ENCODE results near the gene HNMT.

Gene HNMT

GRCh38 chr2:138026111-138027020 is 62.1 kb downstream of the HNMT start:
- Histone ChIP-seq H3K27ac (ENCODE audit: insufficient read depth in 1 of 2, low read depth in 1 of 2, low read length in 2 of 2, poor library complexity in 1 of 2, severe bottlenecking in 2 of 2) (no peak overlapping the region), H3K9me3 (ENCODE audit: control extremely low read depth in 1 of 5, control insufficient read depth in 4 of 5, insufficient read depth in 2 of 5, low read depth in 1 of 5, low read length in 4 of 5) (no peaks in the 10 kb centered on the region), H3K4me1 (ENCODE audit: control extremely low read depth in 1 of 4, control insufficient read depth in 4 of 4, insufficient read depth in 4 of 4, low read length in 3 of 4) (peaks cover 0 to 11% (median 5%) of the 10 kb centered on the region in 4 experiments), H3K36me3 (ENCODE audit: control insufficient read depth in 4 of 4, insufficient read depth in 4 of 4, low read length in 3 of 4) (no peaks in the 10 kb centered on the region), H3K27me3 (replicated peaks in 2 of 5; ENCODE audit: control insufficient read depth in 4 of 5, insufficient read depth in 5 of 5, low read length in 4 of 5) (no peaks in the 10 kb centered on the region), H3K4me3 (ENCODE audit: control insufficient read depth in 1 of 7, extremely low read depth in 1 of 7, insufficient read depth in 4 of 7, low read depth in 2 of 7, low read length in 6 of 7) (no peak overlapping the region)
- no peak for DNase-seq
- ChIA-PET POLR2A (no interaction called here), CTCF (no interaction called here)
- WGBS (ENCODE audit: insufficient coverage) = 96% methylated on average over 5 of the region's 6 CpGs

- peak; percentile 56 to 91 (median 89) for DNase-seq
- H3K4me3 ChIP-seq (ENCODE audit: control insufficient read depth in 1 of 7, extremely low read depth in 1 of 7, insufficient read depth in 4 of 7, low read depth in 2 of 7, low read length in 6 of 7) = peak overlapping the region in 2 of 7 experiments; percentile 22 to 41
- CTCF ChIA-PET = interaction anchor here (0.8 to 1.4 kb wide), 3 partner anchors 9 to 79 kb away, joined by 3 to 4 read pairs (median 4); no protein-coding TSS in a partner anchor
- no peaks in the 10 kb centered on the region for H3K36me3 ChIP-seq (ENCODE audit: control insufficient read depth in 4 of 4, insufficient read depth in 4 of 4, low read length in 3 of 4)
- POLR2A ChIA-PET = no interaction called here
- WGBS (ENCODE audit: insufficient coverage) = 0% methylated on average over 2 of the region's 2 CpGs
- no peaks in the 10 kb centered on the region for H3K9me3 ChIP-seq (ENCODE audit: control extremely low read depth in 1 of 5, control insufficient read depth in 4 of 5, insufficient read depth in 2 of 5, low read depth in 1 of 5, low read length in 4 of 5)
- H3K4me1 ChIP-seq (ENCODE audit: control extremely low read depth in 1 of 4, control insufficient read depth in 4 of 4, insufficient read depth in 4 of 4, low read length in 3 of 4) = peaks cover 0 to 11% (median 5%) of the 10 kb centered on the region in 4 experiments
- no peak overlapping the region for H3K27ac ChIP-seq (ENCODE audit: insufficient read depth in 1 of 2, low read depth in 1 of 2, low read length in 2 of 2, poor library complexity in 1 of 2, severe bottlenecking in 2 of 2)
- no peaks in the 10 kb centered on the region for H3K27me3 ChIP-seq (replicated peaks in 2 of 5; ENCODE audit: control insufficient read depth in 4 of 5, insufficient read depth in 5 of 5, low read length in 4 of 5)
Observed at GRCh38 chr2:138028538-138028937, 64.3 kb downstream of the HNMT start.

DNA sequence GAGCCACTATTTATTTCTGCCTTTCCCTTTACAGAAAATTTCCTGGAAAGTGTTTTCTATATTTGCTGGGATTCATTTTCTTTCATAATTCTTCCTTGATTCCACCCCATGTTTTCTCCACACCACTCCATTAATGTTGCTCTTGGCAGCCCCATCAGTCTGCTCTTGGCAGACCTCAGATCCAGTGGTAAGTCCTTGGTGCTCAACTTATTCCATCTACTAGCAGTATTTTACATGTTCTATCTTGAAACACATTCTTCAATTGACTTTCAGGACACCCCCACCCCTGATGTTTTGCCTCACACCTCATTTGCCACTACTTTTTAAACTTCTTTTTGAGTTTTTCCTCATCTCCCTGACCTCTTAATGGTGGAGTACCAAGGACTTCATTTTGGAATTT is 65.0 kb downstream of the HNMT start:
- Histone ChIP-seq H3K4me1 (ENCODE audit: control extremely low read depth in 1 of 4, control insufficient read depth in 4 of 4, insufficient read depth in 4 of 4, low read length in 3 of 4) (peaks cover 0 to 11% (median 5%) of the 10 kb centered on the region in 4 experiments), H3K4me3 (ENCODE audit: control insufficient read depth in 1 of 7, extremely low read depth in 1 of 7, insufficient read depth in 4 of 7, low read depth in 2 of 7, low read length in 6 of 7) (no peak overlapping the region), H3K9me3 (ENCODE audit: control extremely low read depth in 1 of 5, control insufficient read depth in 4 of 5, insufficient read depth in 2 of 5, low read depth in 1 of 5, low read length in 4 of 5) (no peaks in the 10 kb centered on the region), H3K36me3 (ENCODE audit: control insufficient read depth in 4 of 4, insufficient read depth in 4 of 4, low read length in 3 of 4) (no peaks in the 10 kb centered on the region), H3K27ac (ENCODE audit: insufficient read depth in 1 of 2, low read depth in 1 of 2, low read length in 2 of 2, poor library complexity in 1 of 2, severe bottlenecking in 2 of 2) (no peak overlapping the region), H3K27me3 (replicated peaks in 2 of 5; ENCODE audit: control insufficient read depth in 4 of 5, insufficient read depth in 5 of 5, low read length in 4 of 5) (no peaks in the 10 kb centered on the region)
- CTCF ChIA-PET = interaction anchor here (1.4 kb wide), 1 partner anchor 10 kb away, joined by 4 read pairs; no protein-coding TSS in a partner anchor
- POLR2A ChIA-PET = no interaction called here
- DNase-seq = no peak

DNA sequence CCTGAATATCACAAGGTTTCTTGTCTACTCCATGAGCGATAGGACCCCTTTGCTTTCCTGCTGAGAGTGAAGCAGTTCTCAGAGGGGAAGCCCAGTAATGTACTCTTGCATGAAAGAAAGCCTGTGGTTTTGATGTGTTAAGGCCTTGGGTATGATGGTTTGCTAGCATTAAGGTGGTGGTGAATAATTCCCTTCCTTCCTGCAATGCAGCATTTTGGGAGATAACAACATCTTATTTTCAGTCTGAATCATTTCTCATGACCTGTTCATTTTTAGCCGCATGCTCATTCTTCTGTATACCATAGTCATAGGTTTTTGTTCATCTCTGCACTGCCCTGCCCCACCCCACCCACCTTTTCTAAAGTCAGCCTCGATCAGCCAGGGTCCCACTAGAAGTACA is 66.2 kb downstream of the HNMT start:
- H3K4me3 ChIP-seq (ENCODE audit: control insufficient read depth in 1 of 7, extremely low read depth in 1 of 7, insufficient read depth in 4 of 7, low read depth in 2 of 7, low read length in 6 of 7) = no peak overlapping the region
- CTCF ChIA-PET = no interaction called here
- 100% methylated on average over 1 of the region's 3 CpGs for WGBS (ENCODE audit: insufficient coverage)
- peaks cover 0 to 11% (median 5%) of the 10 kb centered on the region in 4 experiments for H3K4me1 ChIP-seq (ENCODE audit: control extremely low read depth in 1 of 4, control insufficient read depth in 4 of 4, insufficient read depth in 4 of 4, low read length in 3 of 4)
- no peaks in the 10 kb centered on the region for H3K27me3 ChIP-seq (replicated peaks in 2 of 5; ENCODE audit: control insufficient read depth in 4 of 5, insufficient read depth in 5 of 5, low read length in 4 of 5)
- DNase-seq = no peak
- POLR2A ChIA-PET = no interaction called here
- no peaks in the 10 kb centered on the region for H3K9me3 ChIP-seq (ENCODE audit: control extremely low read depth in 1 of 5, control insufficient read depth in 4 of 5, insufficient read depth in 2 of 5, low read depth in 1 of 5, low read length in 4 of 5)
- H3K36me3 ChIP-seq (ENCODE audit: control insufficient read depth in 4 of 4, insufficient read depth in 4 of 4, low read length in 3 of 4) = no peaks in the 10 kb centered on the region
- H3K27ac ChIP-seq (ENCODE audit: insufficient read depth in 1 of 2, low read depth in 1 of 2, low read length in 2 of 2, poor library complexity in 1 of 2, severe bottlenecking in 2 of 2) = no peak overlapping the region

DNA sequence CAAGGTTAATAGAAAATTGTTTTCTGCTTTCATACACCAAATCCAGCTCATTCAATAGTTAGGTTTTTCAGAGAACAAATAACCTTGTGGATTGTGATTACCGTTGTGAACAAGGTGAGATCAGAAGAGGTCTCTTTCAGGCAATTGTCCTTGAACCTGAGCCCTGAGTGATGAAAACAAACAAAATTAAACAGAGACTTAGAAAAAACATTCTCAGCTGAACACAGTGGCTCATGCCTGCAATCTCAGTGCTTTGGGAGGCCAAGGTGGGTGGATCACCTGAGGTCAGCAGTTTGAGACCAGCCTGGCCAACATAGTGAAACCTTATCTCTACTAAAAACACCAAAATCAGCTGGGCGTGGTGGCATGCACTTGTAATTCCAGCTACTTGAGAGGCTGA is 68.1 kb downstream of the HNMT start:
- Histone ChIP-seq H3K4me3 (ENCODE audit: control insufficient read depth in 1 of 7, extremely low read depth in 1 of 7, insufficient read depth in 4 of 7, low read depth in 2 of 7, low read length in 6 of 7) (no peak overlapping the region), H3K27ac (ENCODE audit: insufficient read depth in 1 of 2, low read depth in 1 of 2, low read length in 2 of 2, poor library complexity in 1 of 2, severe bottlenecking in 2 of 2) (no peak overlapping the region), H3K27me3 (replicated peaks in 2 of 5; ENCODE audit: control insufficient read depth in 4 of 5, insufficient read depth in 5 of 5, low read length in 4 of 5) (no peaks in the 10 kb centered on the region), H3K4me1 (ENCODE audit: control extremely low read depth in 1 of 4, control insufficient read depth in 4 of 4, insufficient read depth in 4 of 4, low read length in 3 of 4) (peaks cover 0 to 11% (median 5%) of the 10 kb centered on the region in 4 experiments), H3K9me3 (ENCODE audit: control extremely low read depth in 1 of 5, control insufficient read depth in 4 of 5, insufficient read depth in 2 of 5, low read depth in 1 of 5, low read length in 4 of 5) (no peaks in the 10 kb centered on the region), H3K36me3 (ENCODE audit: control insufficient read depth in 4 of 4, insufficient read depth in 4 of 4, low read length in 3 of 4) (no peaks in the 10 kb centered on the region)
- 86% methylated on average over 1 of the region's 2 CpGs for WGBS (ENCODE audit: insufficient coverage)
- ChIA-PET POLR2A (interaction anchor here (0.8 kb wide), 1 partner anchor 31 kb away, joined by 3 read pairs; no protein-coding TSS in a partner anchor), CTCF (interaction anchor here (1.1 kb wide), 1 partner anchor 15 kb away, joined by 3 read pairs; no protein-coding TSS in a partner anchor)
- no peak for DNase-seq

GRCh38 chr2:138034536-138034935 is 70.3 kb downstream of the HNMT start:
- Histone ChIP-seq H3K9me3 (ENCODE audit: control extremely low read depth in 1 of 5, control insufficient read depth in 4 of 5, insufficient read depth in 2 of 5, low read depth in 1 of 5, low read length in 4 of 5) (no peaks in the 10 kb centered on the region), H3K4me3 (ENCODE audit: control insufficient read depth in 1 of 7, extremely low read depth in 1 of 7, insufficient read depth in 4 of 7, low read depth in 2 of 7, low read length in 6 of 7) (no peak overlapping the region), H3K27me3 (replicated peaks in 2 of 5; ENCODE audit: control insufficient read depth in 4 of 5, insufficient read depth in 5 of 5, low read length in 4 of 5) (no peaks in the 10 kb centered on the region), H3K36me3 (ENCODE audit: control insufficient read depth in 4 of 4, insufficient read depth in 4 of 4, low read length in 3 of 4) (no peaks in the 10 kb centered on the region), H3K27ac (ENCODE audit: insufficient read depth in 1 of 2, low read depth in 1 of 2, low read length in 2 of 2, poor library complexity in 1 of 2, severe bottlenecking in 2 of 2) (no peak overlapping the region), H3K4me1 (ENCODE audit: control extremely low read depth in 1 of 4, control insufficient read depth in 4 of 4, insufficient read depth in 4 of 4, low read length in 3 of 4) (no peaks in the 10 kb centered on the region)
- no CpG with 5 or more reads among the region's 3 CpGs for WGBS (ENCODE audit: insufficient coverage)
- POLR2A ChIA-PET = no interaction called here
- CTCF ChIA-PET = no interaction called here
- no peak for DNase-seq

DNA sequence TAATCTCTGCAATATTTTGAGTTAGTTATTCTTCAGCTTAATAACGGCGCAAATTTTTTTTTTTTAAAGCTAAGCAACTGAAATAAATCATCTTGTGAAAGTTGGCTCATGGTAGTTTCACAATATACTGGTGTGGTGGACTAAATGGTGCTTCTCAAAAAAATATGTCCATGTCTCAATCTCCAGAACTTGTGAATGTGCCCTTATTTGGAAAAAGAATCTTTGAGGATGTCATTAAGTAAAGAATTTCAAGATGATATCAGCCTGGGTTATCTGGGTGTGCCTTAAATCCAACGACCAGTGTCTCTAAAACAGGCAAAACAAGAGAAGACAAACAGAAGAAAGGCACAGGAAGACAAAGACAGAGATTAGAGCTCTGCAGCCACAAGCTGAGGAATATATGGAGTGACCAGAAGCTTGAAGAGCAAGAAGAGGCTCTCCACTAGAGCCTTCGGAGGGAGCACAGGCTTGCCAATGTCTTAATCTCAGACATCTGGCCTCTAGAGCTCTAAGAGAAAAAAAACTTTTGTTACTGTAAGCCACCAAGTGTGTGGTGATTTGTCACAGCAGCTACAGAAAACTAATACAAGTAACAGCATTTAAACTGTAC is 71.4 kb downstream of the HNMT start:
- H3K27ac ChIP-seq (ENCODE audit: insufficient read depth in 1 of 2, low read depth in 1 of 2, low read length in 2 of 2, poor library complexity in 1 of 2, severe bottlenecking in 2 of 2) = no peak overlapping the region
- CTCF ChIA-PET = no interaction called here
- WGBS (ENCODE audit: insufficient coverage) = 98% methylated on average over 4 of the region's 4 CpGs

More for the DNA sequence above, 71.4 kb downstream of the HNMT start:
- H3K36me3 ChIP-seq (ENCODE audit: control insufficient read depth in 4 of 4, insufficient read depth in 4 of 4, low read length in 3 of 4) = no peaks in the 10 kb centered on the region
- H3K9me3 ChIP-seq (ENCODE audit: control extremely low read depth in 1 of 5, control insufficient read depth in 4 of 5, insufficient read depth in 2 of 5, low read depth in 1 of 5, low read length in 4 of 5) = no peaks in the 10 kb centered on the region
- no peaks in the 10 kb centered on the region for H3K27me3 ChIP-seq (replicated peaks in 2 of 5; ENCODE audit: control insufficient read depth in 4 of 5, insufficient read depth in 5 of 5, low read length in 4 of 5)
- no peaks in the 10 kb centered on the region for H3K4me1 ChIP-seq (ENCODE audit: control extremely low read depth in 1 of 4, control insufficient read depth in 4 of 4, insufficient read depth in 4 of 4, low read length in 3 of 4)
- H3K4me3 ChIP-seq (ENCODE audit: control insufficient read depth in 1 of 7, extremely low read depth in 1 of 7, insufficient read depth in 4 of 7, low read depth in 2 of 7, low read length in 6 of 7) = no peak overlapping the region
- DNase-seq = no peak
- POLR2A ChIA-PET = no interaction called here
